ENCODE data around the gene AP1M2. TPM values are rescaled to one million over a fixed set of nuclear protein-coding genes. Genes with fewer than 3 reads are reported as not detected.
"Not testable (repeated sequence)": the region's sequence is repeated elsewhere in the genome, so short reads cannot be mapped to it uniquely, and the experiment has no call there.

The AP1M2 gene
- total and polyA plus RNA-seq, 2 experiments from 2014 or later, result 66.5 to 69.4 TPM

DNA sequence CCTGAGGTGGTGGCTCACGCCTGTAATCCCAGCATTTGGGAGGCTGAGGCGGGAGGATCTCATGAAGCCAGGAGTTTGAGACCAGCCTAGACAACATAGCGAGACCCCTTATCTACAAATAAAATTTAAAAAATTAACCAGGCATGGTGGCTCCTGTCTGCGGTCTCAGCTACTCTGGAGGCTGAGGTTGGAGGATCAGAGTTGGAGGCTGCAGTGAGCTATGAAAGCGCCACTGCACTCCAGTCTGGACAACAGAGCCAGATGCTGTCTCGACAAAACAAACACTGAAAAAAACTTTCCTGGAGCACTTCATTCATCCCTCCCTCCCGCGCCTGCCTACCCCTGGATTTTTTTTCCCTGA is 44.1 kb downstream of the AP1M2 start:
- peaks cover 28% of the 10 kb centered on the region for H3K79me2 ChIP-seq
- peak overlapping the region; percentile 9 for H2AFZ ChIP-seq
- no peaks in the 10 kb centered on the region for H3K9me3 ChIP-seq (ENCODE audit: low read depth)
- H3K27ac ChIP-seq, result peak overlapping the region; percentile 62
- H3K4me1 ChIP-seq (ENCODE audit: insufficient read depth), result peaks cover 9% of the 10 kb centered on the region
- TF ChIP-seq EZH2phosphoT487 (IDR thresholded peaks at IDR 0.05; ENCODE audit: low read depth, severe bottlenecking, unreplicated experiment) (no peak), EZH2 (IDR thresholded peaks at IDR 0.05; ENCODE audit: borderline replicate concordance) (no peak)
- TF ChIP-seq, protein P1, sequence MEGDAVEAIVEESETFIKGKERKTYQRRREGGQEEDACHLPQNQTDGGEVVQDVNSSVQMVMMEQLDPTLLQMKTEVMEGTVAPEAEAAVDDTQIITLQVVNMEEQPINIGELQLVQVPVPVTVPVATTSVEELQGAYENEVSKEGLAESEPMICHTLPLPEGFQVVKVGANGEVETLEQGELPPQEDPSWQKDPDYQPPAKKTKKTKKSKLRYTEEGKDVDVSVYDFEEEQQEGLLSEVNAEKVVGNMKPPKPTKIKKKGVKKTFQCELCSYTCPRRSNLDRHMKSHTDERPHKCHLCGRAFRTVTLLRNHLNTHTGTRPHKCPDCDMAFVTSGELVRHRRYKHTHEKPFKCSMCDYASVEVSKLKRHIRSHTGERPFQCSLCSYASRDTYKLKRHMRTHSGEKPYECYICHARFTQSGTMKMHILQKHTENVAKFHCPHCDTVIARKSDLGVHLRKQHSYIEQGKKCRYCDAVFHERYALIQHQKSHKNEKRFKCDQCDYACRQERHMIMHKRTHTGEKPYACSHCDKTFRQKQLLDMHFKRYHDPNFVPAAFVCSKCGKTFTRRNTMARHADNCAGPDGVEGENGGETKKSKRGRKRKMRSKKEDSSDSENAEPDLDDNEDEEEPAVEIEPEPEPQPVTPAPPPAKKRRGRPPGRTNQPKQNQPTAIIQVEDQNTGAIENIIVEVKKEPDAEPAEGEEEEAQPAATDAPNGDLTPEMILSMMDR (IDR thresholded peaks at IDR 0.05; ENCODE audit: poor library complexity), result no peak
- no peaks in the 10 kb centered on the region for H3K27me3 ChIP-seq
- H3K4me3 ChIP-seq, result peak overlapping the region; percentile 93
- WGBS (ENCODE audit: low lambda C conversion rate, missing lambda C conversion rate), result 66% methylated on average over 8 of the region's 8 CpGs
- peak overlapping the region; percentile 95 for H3K4me2 ChIP-seq
- H4K20me1 ChIP-seq (ENCODE audit: insufficient read depth, poor library complexity, severe bottlenecking), result no peaks in the 10 kb centered on the region
- no peaks in the 10 kb centered on the region for H3K36me3 ChIP-seq (replicated peaks; ENCODE audit: insufficient read depth, low read depth)
- H3K9me2 ChIP-seq (replicated peaks; ENCODE audit: insufficient read depth), result no peaks in the 10 kb centered on the region
- DNase-seq (ENCODE audit: low spot score), result no peak

DNA sequence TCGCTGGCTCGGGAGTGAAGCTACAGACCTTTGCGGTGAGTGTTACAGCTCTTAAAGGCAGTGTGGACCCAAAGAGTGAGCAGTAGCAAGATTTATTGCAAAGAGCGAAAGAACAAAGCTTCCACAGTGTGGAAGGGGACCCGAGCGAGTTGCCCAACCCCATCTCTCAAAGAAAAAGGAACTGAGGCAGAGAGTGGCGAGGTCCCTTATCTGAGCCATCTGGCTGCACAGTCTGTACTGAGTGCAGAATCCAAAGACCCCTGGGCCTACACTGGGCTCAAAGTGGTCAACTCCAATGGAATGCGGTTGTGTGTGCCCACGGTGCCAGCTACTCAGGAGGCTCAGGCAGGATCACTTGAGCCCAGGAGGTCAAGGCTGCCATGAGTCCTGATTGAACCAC is 48.1 kb downstream of the AP1M2 start:
- H3K9me3 ChIP-seq (ENCODE audit: low read depth); H2AFZ ChIP-seq; H3K79me2 ChIP-seq; H4K20me1 ChIP-seq (ENCODE audit: insufficient read depth, poor library complexity, severe bottlenecking); H3K4me1 ChIP-seq (ENCODE audit: insufficient read depth); H3K4me3 ChIP-seq; H3K36me3 ChIP-seq (replicated peaks; ENCODE audit: insufficient read depth, low read depth); H3K27ac ChIP-seq; H3K27me3 ChIP-seq; H3K9me2 ChIP-seq (replicated peaks; ENCODE audit: insufficient read depth); H3K4me2 ChIP-seq; DNase-seq (ENCODE audit: low spot score): not testable (repeated sequence)
- 88% methylated on average over 9 of the region's 9 CpGs for WGBS (ENCODE audit: low lambda C conversion rate, missing lambda C conversion rate)

DNA sequence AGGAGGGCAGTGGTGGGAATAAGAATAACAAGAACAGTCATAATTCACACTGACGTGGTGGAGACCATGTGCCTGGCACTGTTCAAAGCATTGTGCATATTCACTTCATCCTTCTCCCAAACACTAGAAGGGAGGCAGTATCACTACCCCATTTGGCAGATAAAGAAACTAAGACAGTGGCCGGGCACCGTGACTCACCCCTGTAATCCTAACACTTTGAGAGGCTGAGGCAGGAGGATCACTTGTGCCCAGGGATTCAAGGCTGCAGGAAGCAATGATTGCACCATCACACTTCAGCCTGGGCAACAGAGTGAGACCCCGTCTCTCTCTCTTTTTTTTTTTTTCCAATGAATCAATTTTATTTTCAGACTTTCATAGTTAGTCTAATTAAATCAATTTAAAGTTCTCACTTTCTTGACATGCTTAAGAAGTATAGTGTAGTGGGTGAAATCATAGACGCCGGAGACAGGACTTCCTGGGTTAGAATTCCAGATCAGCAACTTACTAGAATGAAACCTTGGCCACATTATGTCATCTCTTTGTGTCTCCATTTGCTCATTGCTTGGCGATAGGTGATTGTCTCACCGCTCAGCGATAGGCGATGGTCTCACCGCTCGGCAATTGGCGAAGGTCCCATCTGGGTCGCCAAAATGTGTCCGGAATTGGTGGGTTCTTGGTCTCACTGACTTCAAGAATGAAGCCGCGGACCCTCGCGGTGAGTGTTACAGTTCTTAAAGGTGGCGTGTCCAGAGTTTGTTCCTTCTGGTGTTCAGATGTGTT is 48.7 kb downstream of the AP1M2 start:
- no peak for DNase-seq (ENCODE audit: low spot score)
- TF ChIP-seq EZH2 (IDR thresholded peaks at IDR 0.05; ENCODE audit: borderline replicate concordance) (no peak), EZH2phosphoT487 (IDR thresholded peaks at IDR 0.05; ENCODE audit: low read depth, severe bottlenecking, unreplicated experiment) (no peak)
- TF ChIP-seq, protein P1 (IDR thresholded peaks at IDR 0.05; ENCODE audit: poor library complexity), result no peak
- Histone ChIP-seq H3K4me3 (no peak overlapping the region), H3K27me3 (no peaks in the 10 kb centered on the region), H3K36me3 (replicated peaks; ENCODE audit: insufficient read depth, low read depth) (no peaks in the 10 kb centered on the region), H3K4me2 (no peak overlapping the region), H3K9me2 (replicated peaks; ENCODE audit: insufficient read depth) (no peaks in the 10 kb centered on the region), H4K20me1 (ENCODE audit: insufficient read depth, poor library complexity, severe bottlenecking) (no peaks in the 10 kb centered on the region), H3K9me3 (ENCODE audit: low read depth) (no peaks in the 10 kb centered on the region), H3K79me2 (no peaks in the 10 kb centered on the region), H3K27ac (no peak overlapping the region), H2AFZ (no peak overlapping the region), H3K4me1 (ENCODE audit: insufficient read depth) (no peaks in the 10 kb centered on the region)
- 94% methylated on average over 20 of the region's 20 CpGs for WGBS (ENCODE audit: low lambda C conversion rate, missing lambda C conversion rate)

DNA sequence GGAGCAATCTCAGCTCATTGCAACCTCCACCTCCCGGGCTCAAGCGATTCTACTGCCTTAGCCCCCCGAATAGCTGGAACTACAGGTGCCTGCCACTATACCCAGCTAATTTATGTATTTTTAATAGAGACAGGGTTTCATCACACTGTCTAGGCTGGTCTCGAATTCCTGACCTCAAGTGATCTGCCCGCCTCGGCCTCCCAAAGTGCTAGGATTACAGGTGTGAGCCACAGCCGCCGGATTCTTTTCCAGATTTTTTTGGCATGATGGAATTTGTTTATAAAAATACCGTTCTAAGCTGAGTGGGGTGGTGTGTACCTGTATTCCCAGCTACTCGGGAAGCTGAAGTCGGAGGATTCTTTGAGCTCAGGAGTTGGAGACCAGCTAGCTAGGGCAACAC is 49.4 kb downstream of the AP1M2 start:
- H3K9me2 ChIP-seq (replicated peaks; ENCODE audit: insufficient read depth), result no peaks in the 10 kb centered on the region

More for the DNA sequence above, 49.4 kb downstream of the AP1M2 start:
- no peak for DNase-seq (ENCODE audit: low spot score)
- no peak overlapping the region for H3K4me2 ChIP-seq
- no peaks in the 10 kb centered on the region for H3K36me3 ChIP-seq (replicated peaks; ENCODE audit: insufficient read depth, low read depth)
- H4K20me1 ChIP-seq (ENCODE audit: insufficient read depth, poor library complexity, severe bottlenecking), result no peaks in the 10 kb centered on the region
- no peaks in the 10 kb centered on the region for H3K4me1 ChIP-seq (ENCODE audit: insufficient read depth)
- no peak overlapping the region for H3K4me3 ChIP-seq
- H3K27ac ChIP-seq, result no peak overlapping the region
- H2AFZ ChIP-seq, result no peak overlapping the region
- no peaks in the 10 kb centered on the region for H3K27me3 ChIP-seq
- no peaks in the 10 kb centered on the region for H3K79me2 ChIP-seq
- WGBS (ENCODE audit: low lambda C conversion rate, missing lambda C conversion rate), result 83% methylated on average over 11 of the region's 11 CpGs
- TF ChIP-seq EZH2phosphoT487 (IDR thresholded peaks at IDR 0.05; ENCODE audit: low read depth, severe bottlenecking, unreplicated experiment), result no peak
- TF ChIP-seq, protein P1 (IDR thresholded peaks at IDR 0.05; ENCODE audit: poor library complexity), result no peak
- TF ChIP-seq EZH2 (IDR thresholded peaks at IDR 0.05; ENCODE audit: borderline replicate concordance), result no peak
- H3K9me3 ChIP-seq (ENCODE audit: low read depth), result no peaks in the 10 kb centered on the region

All from hepatocyte (in vitro differentiated cells).